Fibroblast of the conjunctiva (primary cell): ENCODE measurements around the gene DLX4.

Experiments
- DNase-seq: peaks from one replicate; pipeline ENCODE4 v3.0.0-alpha.2; 2010; ENCODE audit warnings: low read depth

Gene DLX4

GRCh38 chr17:49987290-49987585 is 18.2 kb downstream of the DLX4 start:
- no peak for DNase-seq

DNA sequence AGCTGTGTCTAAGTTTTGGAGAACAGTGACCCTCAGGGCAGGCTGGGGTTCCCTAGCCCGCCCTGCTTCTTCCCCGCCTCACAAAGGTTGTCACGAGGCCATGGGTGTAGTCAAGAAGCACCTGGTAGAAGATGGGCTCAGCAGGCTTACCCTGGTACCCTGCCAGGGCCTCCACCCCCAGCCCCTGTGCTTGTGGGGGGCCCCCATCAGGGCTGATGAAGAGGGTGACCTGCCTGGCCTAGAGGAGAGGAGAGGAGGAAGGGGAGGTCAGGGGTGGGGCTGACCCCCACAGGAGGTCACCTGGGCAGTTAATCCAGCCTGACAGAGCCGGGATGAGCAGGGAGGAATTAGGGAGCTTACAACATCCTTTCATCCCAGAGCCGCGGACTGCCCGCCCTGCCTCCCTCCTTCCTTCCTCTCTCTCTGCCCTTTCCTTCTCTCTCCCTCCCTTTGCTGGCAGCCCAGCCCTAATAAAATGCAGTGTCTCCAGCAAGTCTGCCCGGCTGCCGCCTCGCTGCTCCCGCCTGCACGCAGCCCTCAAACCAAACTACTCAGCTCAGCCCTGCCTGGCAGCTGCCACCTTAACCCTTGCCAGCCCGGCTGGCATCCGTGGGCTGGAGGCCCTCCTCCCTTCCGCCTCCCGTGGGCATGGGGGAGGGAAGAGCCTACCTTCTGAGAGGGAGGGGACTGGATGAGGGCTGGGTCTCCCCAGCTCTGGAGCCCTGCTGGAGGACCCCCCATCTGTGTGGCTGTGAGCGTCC is 18.9 kb downstream of the DLX4 start:
- DNase-seq: no peak

- no peak for DNase-seq
Observed at GRCh38 chr17:49989518-49989880, 20.5 kb downstream of the DLX4 start.

DNA sequence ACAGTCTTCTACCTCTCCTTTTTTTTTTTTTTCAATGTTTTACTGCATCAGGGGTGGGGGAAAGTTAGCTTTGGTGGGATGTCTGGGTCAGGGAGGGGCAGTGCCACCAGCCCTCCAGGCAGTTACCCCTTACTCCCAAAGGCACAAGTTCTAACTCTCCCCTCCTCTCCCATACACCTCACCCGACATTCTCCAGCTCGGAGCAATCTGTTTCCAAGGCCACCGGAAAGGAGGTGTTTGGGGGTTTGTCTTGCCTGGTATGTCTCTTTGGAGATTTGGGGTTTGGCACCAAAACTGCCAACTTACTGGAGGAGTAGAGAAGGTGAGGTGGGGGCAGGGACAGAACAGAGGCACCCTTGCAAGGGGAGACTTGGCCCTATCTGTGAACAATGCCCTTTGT is 21.3 kb downstream of the DLX4 start:
- DNase-seq: no peak

GRCh38 chr17:49990921-49991320 is 21.9 kb downstream of the DLX4 start:
- DNase-seq: no peak

DNA sequence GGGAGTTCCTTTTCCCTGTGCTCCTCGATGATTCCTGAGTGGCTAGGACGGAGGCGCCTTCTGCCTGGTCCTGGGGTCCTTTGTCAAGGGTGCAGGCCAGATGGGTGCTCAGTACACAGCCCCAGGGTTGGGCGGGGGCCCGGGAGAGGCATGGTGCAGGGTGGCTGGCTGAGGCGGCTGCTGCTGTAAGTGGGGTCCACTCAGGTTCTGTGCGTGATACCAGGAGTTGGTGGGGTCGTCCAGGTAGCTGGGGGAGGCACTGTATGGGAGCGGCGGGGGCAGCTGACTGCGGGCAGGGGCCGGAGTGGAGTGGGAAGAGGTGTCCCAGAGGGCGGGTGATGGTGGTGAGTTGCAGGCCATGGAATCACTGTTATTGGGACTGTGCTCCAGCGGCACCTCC is 22.4 kb downstream of the DLX4 start:
- no peak for DNase-seq

DNA sequence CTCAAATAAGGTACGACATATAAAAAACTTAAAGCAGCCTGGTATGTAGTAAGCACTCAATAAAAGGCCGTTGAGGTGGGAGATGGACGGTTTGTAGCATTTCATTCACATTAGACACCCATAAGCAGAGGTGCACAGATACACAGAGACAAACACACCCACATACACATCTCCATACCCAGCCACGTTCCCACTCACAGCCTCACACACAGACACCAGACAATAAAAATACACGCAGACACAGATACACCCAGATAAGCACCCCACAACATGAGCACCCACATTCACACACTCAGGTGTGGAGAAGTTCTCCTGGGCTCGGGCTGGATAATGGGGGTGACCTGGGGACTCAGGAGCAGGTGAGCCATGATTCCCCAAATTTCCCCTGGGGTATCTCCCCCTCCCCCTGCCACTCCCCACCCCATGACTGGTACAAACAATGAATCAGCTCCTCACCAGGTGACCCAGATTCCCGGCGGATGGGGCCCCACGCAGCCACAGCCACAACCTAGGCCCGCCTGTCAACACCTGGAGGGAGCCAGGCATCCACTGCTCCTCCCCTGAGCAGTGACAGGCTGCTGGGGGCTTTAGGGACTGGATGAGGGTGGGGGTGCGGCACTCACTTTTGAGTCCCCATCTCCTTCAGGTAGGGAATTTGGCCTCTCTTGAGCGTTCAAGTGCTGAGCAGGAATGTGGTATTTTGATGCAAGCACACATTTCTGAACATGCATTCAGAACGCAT is 23.4 kb downstream of the DLX4 start:
- no peak for DNase-seq

DNA sequence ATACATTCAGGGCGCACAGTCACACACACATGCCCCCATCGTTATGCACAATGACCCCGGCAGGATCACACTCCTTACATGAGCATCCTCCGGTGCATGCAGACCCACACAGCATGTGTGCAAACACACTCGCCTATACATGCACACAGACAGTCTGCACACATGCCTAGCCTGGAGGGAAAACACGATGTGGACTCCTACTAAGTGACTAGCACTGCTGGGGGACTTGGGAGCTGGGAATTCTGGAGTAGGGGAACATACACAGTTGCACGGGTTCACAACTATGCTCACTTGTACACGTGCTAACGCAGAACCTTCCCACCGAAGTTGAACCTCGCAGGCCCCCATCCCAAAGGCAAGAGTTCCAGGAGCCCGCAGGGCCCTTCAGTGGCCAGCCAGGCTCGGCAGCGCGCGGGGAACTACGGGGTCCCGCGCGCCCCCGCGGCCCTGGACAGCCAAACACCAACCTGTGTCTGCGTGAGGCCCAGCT is 24.0 kb downstream of the DLX4 start:
- DNase-seq: no peak

GRCh38 chr17:49993423-49994060 is 24.6 kb downstream of the DLX4 start:
- DNase-seq: no peak

- no peak for DNase-seq
Observed at GRCh38 chr17:49994085-49995054, 25.4 kb downstream of the DLX4 start.

DNA sequence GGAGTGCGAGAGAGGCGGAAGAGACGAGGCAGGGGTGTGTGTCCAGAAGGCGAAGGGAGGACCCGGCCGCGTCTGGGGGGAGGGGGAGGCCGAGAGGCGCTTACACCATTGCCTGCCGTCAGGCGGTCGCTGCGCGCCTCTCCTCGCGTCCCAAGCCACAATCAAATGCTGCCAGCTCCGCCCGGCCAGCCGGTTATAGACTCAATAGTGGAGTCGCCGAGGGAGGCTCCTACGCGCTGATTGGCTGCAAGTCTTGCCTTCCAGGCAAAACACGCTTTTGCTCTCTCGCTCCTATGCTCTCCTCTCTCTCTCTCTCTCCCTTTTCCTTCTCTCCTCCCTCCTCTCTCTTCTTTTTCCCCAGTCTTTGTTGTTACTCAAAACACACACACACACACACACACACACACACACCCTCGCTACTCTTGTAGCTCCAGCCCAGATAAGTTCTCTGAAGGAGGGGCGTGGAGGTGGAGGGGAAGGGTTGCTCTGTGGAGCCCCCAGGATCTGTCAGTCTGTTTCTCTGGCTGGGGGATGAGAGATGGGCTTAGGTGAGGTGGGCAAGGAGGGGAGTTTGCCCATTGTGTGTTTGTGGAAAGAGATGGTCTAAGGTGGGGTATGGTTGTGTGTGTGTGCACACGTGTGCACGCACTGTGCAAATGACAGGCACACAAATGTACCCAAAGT is 26.2 kb downstream of the DLX4 start, which contains the start of gene DLX3:
TSS of gene DLX3 (minus strand) at position 170 of the 684 bp plus-strand sequence. CDS start 226 bp downstream, outside the sequence.
- peak; percentile 17 for DNase-seq

- no peak for DNase-seq
Observed at GRCh38 chr17:49996121-49996494, 27.1 kb downstream of the DLX4 start.

GRCh38 chr17:49996495-49997300 is 27.7 kb downstream of the DLX4 start:
- DNase-seq: no peak

- DNase-seq: no peak
Observed at GRCh38 chr17:49997301-49997650, 28.3 kb downstream of the DLX4 start.

DNA sequence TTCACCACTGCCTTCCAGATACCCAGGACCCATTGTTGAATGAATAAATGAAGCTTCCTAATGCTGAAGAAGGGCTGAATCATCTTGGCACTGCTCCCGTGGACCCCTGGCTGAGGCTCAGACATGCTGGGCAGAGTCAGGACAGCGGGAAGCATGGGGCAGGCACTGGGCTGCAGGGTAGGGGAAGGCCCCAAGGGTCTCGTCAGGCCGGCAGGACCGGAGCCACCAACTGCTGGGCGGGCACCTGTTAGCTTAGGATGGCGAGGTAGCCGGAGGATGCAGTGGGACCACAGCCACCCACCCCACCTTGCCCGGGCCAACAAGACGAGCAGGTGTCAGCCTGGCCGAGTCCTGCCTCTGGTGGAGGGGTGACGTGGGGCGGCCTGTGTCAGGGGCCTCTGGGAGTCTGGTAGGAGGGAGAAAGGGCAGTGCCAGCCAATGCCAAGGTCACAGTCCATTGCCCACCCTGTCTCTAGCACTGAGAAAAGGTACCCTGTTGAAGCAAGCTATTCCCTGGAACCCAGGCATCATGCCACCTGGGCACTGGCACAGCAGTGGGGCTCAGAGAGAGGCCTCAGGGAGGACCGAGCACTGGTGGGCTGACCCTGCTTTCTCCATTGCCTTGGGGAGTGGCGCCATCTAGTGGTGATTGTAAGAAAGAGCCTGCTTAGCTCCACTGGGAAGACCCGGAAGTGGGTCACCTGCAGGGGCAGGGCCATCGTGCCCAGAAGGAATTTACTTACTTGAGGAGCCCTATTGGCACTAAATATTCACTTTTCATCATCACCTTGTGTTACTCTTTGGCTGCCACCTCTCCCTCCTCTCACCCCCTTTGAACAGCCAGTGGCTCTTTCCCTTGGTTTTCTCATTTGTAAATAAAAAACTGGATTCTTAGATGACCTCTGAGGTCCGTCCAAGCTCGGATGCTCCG is 29.0 kb downstream of the DLX4 start:
- DNase-seq: peak; percentile 79

- no peak for DNase-seq
Observed at GRCh38 chr17:49998836-49999511, 30.0 kb downstream of the DLX4 start.

DNA sequence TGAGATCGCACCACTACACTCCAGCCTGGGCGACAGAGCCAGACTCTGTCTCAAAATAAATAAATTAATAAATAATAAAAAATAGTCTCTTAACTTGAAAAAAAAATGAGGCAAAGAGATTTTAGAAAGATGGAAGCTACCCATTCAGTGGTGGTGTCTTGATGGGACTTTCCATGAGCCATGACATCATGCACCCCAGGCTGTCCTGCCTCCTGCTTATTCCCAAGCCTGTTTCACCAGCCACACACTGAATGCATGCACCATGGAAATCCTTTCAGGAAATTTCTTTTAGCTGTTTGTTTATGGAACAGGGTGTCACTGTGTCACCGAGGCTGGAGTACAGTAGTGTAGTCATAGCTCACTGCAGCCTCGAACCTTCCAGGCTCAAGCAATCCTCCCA is 34.9 kb downstream of the DLX4 start:
- DNase-seq: no peak

GRCh38 chr17:50009282-50009681 is 40.3 kb downstream of the DLX4 start:
- DNase-seq: no peak

- no peak for DNase-seq
Observed at GRCh38 chr17:50013079-50013478, 44.1 kb downstream of the DLX4 start.
